ENCODE measurements around the gene CLMP.
A peak's percentile ranks its signal among the peaks of the same experiment; 100 is the strongest.
"Not testable (repeated sequence)": the region's sequence is repeated elsewhere in the genome, so short reads cannot be mapped to it uniquely, and the experiment has no call there.

CLMP gene

GRCh38 chr11:123150882-123151281 lies 44.2 kb downstream of the CLMP start:
- in situ Hi-C loops (cut with HindIII; ENCODE audit: low pct_unique_long_range_greater_than_20kb, low sequenced_read_pairs): no loop called here
- no peak for TF ChIP-seq JUND (IDR thresholded peaks at IDR 0.05; ENCODE audit: low read depth)

GRCh38 chr11:123148965-123149364 lies 46.1 kb downstream of the CLMP start:
- DNase-seq (ENCODE audit: low read depth in 1 of 2, low spot score in 1 of 2): no peak
- in situ Hi-C loops (cut with HindIII; ENCODE audit: low pct_unique_long_range_greater_than_20kb, low sequenced_read_pairs): no loop called here
- TF ChIP-seq JUND (IDR thresholded peaks at IDR 0.05; ENCODE audit: low read depth): no peak

More at GRCh38 chr11:123150882-123151281, 44.2 kb downstream of the CLMP start:
- no peak for DNase-seq (ENCODE audit: low read depth in 1 of 2, low spot score in 1 of 2)

- DNase-seq (ENCODE audit: low read depth in 1 of 2, low spot score in 1 of 2): no peak
- TF ChIP-seq JUND (IDR thresholded peaks at IDR 0.05; ENCODE audit: low read depth): no peak
- in situ Hi-C loops (cut with HindIII; ENCODE audit: low pct_unique_long_range_greater_than_20kb, low sequenced_read_pairs): no loop called here
Observed at GRCh38 chr11:123145661-123146060, 49.4 kb downstream of the CLMP start.

- TF ChIP-seq JUND (IDR thresholded peaks at IDR 0.05; ENCODE audit: low read depth): no peak; the same call in 1 of the 2 replicates
- in situ Hi-C loops (cut with HindIII; ENCODE audit: low pct_unique_long_range_greater_than_20kb, low sequenced_read_pairs): no loop called here
- peak; percentile 78 to 90 for DNase-seq (ENCODE audit: low read depth in 1 of 2, low spot score in 1 of 2)
Observed at GRCh38 chr11:123145220-123145619, 49.8 kb downstream of the CLMP start.

GRCh38 chr11:123144707-123145106 lies 50.3 kb downstream of the CLMP start:
- TF ChIP-seq JUND (IDR thresholded peaks at IDR 0.05; ENCODE audit: low read depth): no peak
- peak; percentile 33 to 67 for DNase-seq (ENCODE audit: low read depth in 1 of 2, low spot score in 1 of 2)
- in situ Hi-C loops (cut with HindIII; ENCODE audit: low pct_unique_long_range_greater_than_20kb, low sequenced_read_pairs): no loop called here

- in situ Hi-C loops (cut with HindIII; ENCODE audit: low pct_unique_long_range_greater_than_20kb, low sequenced_read_pairs): no loop called here
- DNase-seq (ENCODE audit: low read depth in 1 of 2, low spot score in 1 of 2): no peak
- no peak for TF ChIP-seq JUND (IDR thresholded peaks at IDR 0.05; ENCODE audit: low read depth)
Observed at GRCh38 chr11:123143921-123144320, 51.1 kb downstream of the CLMP start.

- no peak for TF ChIP-seq JUND (IDR thresholded peaks at IDR 0.05; ENCODE audit: low read depth)
- in situ Hi-C loops (cut with HindIII; ENCODE audit: low pct_unique_long_range_greater_than_20kb, low sequenced_read_pairs): no loop called here
- no peak for DNase-seq (ENCODE audit: low read depth in 1 of 2, low spot score in 1 of 2)
Observed at GRCh38 chr11:123143476-123143875, 51.6 kb downstream of the CLMP start.

GRCh38 chr11:123139206-123139605 lies 55.8 kb downstream of the CLMP start:
- in situ Hi-C loops (cut with HindIII; ENCODE audit: low pct_unique_long_range_greater_than_20kb, low sequenced_read_pairs): no loop called here
- no peak for DNase-seq (ENCODE audit: low read depth in 1 of 2, low spot score in 1 of 2)
- no peak for TF ChIP-seq JUND (IDR thresholded peaks at IDR 0.05; ENCODE audit: low read depth)

GRCh38 chr11:123137431-123138224 lies 57.4 kb downstream of the CLMP start:
- in situ Hi-C loops (cut with HindIII; ENCODE audit: low pct_unique_long_range_greater_than_20kb, low sequenced_read_pairs): no loop called here
- no peak for DNase-seq (ENCODE audit: low read depth in 1 of 2, low spot score in 1 of 2)
- no peak for TF ChIP-seq JUND (IDR thresholded peaks at IDR 0.05; ENCODE audit: low read depth)

- TF ChIP-seq JUND (IDR thresholded peaks at IDR 0.05; ENCODE audit: low read depth): no peak
- in situ Hi-C loops (cut with HindIII; ENCODE audit: low pct_unique_long_range_greater_than_20kb, low sequenced_read_pairs): no loop called here
- DNase-seq (ENCODE audit: low read depth in 1 of 2, low spot score in 1 of 2): no peak
Observed at GRCh38 chr11:123135863-123136446, 59.1 kb downstream of the CLMP start.

GRCh38 chr11:123132881-123133280 lies 62.2 kb downstream of the CLMP start:
- no peak for DNase-seq (ENCODE audit: low read depth in 1 of 2, low spot score in 1 of 2)
- in situ Hi-C loops (cut with HindIII; ENCODE audit: low pct_unique_long_range_greater_than_20kb, low sequenced_read_pairs): no loop called here
- TF ChIP-seq JUND (IDR thresholded peaks at IDR 0.05; ENCODE audit: low read depth): no peak

- not testable (repeated sequence) for DNase-seq (ENCODE audit: low read depth in 1 of 2, low spot score in 1 of 2)
Observed at GRCh38 chr11:123132034-123132766, 62.8 kb downstream of the CLMP start.

GRCh38 chr11:123129920-123130319 lies 65.1 kb downstream of the CLMP start:
- in situ Hi-C loops (cut with HindIII; ENCODE audit: low pct_unique_long_range_greater_than_20kb, low sequenced_read_pairs): no loop called here
- no peak for DNase-seq (ENCODE audit: low read depth in 1 of 2, low spot score in 1 of 2)
- no peak for TF ChIP-seq JUND (IDR thresholded peaks at IDR 0.05; ENCODE audit: low read depth)

More at GRCh38 chr11:123132034-123132766, 62.8 kb downstream of the CLMP start:
- in situ Hi-C loops (cut with HindIII; ENCODE audit: low pct_unique_long_range_greater_than_20kb, low sequenced_read_pairs): not testable (repeated sequence)

Measured in T47D (cell line).